HEK293T (cell line): ENCODE data around the gene CAMK2D.

Experiments
- ARNT ChIP-seq: fragments of 450-650 bp; IDR thresholded peaks from 2 replicates; pipeline ENCODE4 v1.6.1; 2017; ENCODE audit warnings: mild to moderate bottlenecking
- BHLHE40 ChIP-seq: fragments of 450-650 bp; IDR thresholded peaks from 2 replicates; pipeline ENCODE4 v1.6.1; 2016; ENCODE audit warnings: mild to moderate bottlenecking, moderate library complexity, borderline replicate concordance
- ELF4 ChIP-seq: fragments of 450-650 bp; IDR thresholded peaks from 2 replicates; pipeline ENCODE4 v1.6.1; 2017; ENCODE audit warnings: antibody characterized with exemption
- FOXK2 ChIP-seq: fragments of 450-650 bp; IDR thresholded peaks from 2 replicates; pipeline ENCODE4 v1.6.1; 2016; ENCODE audit warnings: mild to moderate bottlenecking
- FOXM1 ChIP-seq: fragments of 450-650 bp; IDR thresholded peaks from 2 replicates; pipeline ENCODE4 v1.6.1; 2017; ENCODE audit warnings: mild to moderate bottlenecking, borderline replicate concordance
- L3MBTL2 ChIP-seq: fragments of 450-650 bp; conservative IDR thresholded peaks from 2 replicates; pipeline ENCODE4 v1.6.1; 2016; ENCODE audit warnings: mild to moderate bottlenecking
- SP1 ChIP-seq: fragments of 450-650 bp; IDR thresholded peaks from 2 replicates; pipeline ENCODE4 v1.6.1; 2017
- SUZ12 ChIP-seq: fragments of 450-650 bp; IDR thresholded peaks from 2 replicates; pipeline ENCODE4 v1.6.1; 2016; ENCODE audit warnings: mild to moderate bottlenecking
- ZNF384 ChIP-seq: fragments of 450-650 bp; IDR thresholded peaks from 2 replicates; pipeline ENCODE4 v1.6.1; 2016
- TF ChIP-seq, protein P1 (sequence below): fragments of 450-650 bp; IDR thresholded peaks from 2 replicates; pipeline ENCODE4 v1.6.1; 2016

DNA sequence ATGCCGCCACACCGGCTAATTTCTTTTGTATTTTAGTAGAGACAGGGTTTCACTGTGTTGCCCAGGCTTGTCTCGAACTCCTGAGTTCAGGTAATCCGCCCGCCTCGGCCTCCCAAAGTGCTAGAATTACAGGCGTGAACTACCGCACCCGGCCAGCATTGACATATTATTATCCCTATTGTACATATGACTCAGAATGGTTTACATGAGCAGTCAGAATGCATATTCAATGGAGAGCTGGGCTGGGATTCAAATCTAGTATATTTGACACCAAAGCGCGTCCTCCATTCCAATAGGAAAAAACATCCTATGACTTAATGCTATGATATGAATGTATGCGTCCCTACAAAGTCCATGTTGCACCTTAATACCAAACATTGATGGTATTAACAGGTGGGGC, 281.4 kb downstream of the CAMK2D start:
- no peak for TF ChIP-seq BHLHE40
- no peak for TF ChIP-seq SP1
- no peak for TF ChIP-seq ARNT
- no peak for TF ChIP-seq FOXM1
- TF ChIP-seq SUZ12, result no peak
- TF ChIP-seq ELF4, result no peak
- no peak for TF ChIP-seq ZNF384
- no peak for TF ChIP-seq FOXK2
- TF ChIP-seq L3MBTL2, result no peak
- TF ChIP-seq, protein P1, sequence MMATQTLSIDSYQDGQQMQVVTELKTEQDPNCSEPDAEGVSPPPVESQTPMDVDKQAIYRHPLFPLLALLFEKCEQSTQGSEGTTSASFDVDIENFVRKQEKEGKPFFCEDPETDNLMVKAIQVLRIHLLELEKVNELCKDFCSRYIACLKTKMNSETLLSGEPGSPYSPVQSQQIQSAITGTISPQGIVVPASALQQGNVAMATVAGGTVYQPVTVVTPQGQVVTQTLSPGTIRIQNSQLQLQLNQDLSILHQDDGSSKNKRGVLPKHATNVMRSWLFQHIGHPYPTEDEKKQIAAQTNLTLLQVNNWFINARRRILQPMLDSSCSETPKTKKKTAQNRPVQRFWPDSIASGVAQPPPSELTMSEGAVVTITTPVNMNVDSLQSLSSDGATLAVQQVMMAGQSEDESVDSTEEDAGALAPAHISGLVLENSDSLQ, result no peak
